Heart right ventricle (tissue), 16 donors: Measurements from ENCODE around the gene PAK4. TPM values are rescaled to one million over a fixed set of nuclear protein-coding genes. Genes with fewer than 3 reads are reported as not detected.
"Not testable (repeated sequence)": the region's sequence is repeated elsewhere in the genome, so short reads cannot be mapped to it uniquely, and the experiment has no call there.

Source experiments
- ATAC-seq, 8 donors: fragments of 200-7000 bp; cut with Tn5 transposase; one replicate each; pipeline ENCODE4 v1.9.1; 2020; ENCODE audit warnings: mild to moderate bottlenecking in 8 of 8, moderate library complexity in 8 of 8, moderate number of reproducible peaks in 1 of 8
- DNase-seq, 2 donors: peaks; one replicate each; pipeline ENCODE4 v3.0.0-alpha.2; 2020
- H3K27ac ChIP-seq, 10 donors: fragments of 200-600 bp; sonication (generic) in 2 of 10; one replicate each; pipeline versions ENCODE4 v1.5.0 to v1.8.0; 2020 to 2022; ENCODE audit warnings: mild to moderate bottlenecking in 3 of 10
- H3K27me3 ChIP-seq, 7 donors: fragments of 200-600 bp; one replicate each; pipeline ENCODE4 v1.8.0; 2021 to 2022; ENCODE audit warnings: mild to moderate bottlenecking in 2 of 7
- H3K36me3 ChIP-seq, 9 donors: fragments of 200-600 bp; sonication (generic) in 1 of 9; one replicate each; pipeline versions ENCODE4 v1.5.0 to v1.8.0; 2020 to 2022; ENCODE audit warnings: mild to moderate bottlenecking in 2 of 9
- H3K4me1 ChIP-seq, 9 donors: fragments of 200-600 bp; sonication (generic) in 1 of 9; one replicate each; pipeline versions ENCODE4 v1.5.0 to v1.8.0; 2020 to 2022; ENCODE audit warnings: mild to moderate bottlenecking in 4 of 9
- H3K4me3 ChIP-seq, 10 donors: fragments of 200-600 bp; sonication (generic) in 2 of 10; one replicate each; pipeline versions ENCODE4 v1.5.0 to v1.8.0; 2020 to 2022; ENCODE audit warnings: mild to moderate bottlenecking in 7 of 10, moderate library complexity in 2 of 10
- H3K9me3 ChIP-seq, 11 donors: fragments of 200-600 bp in 10 of 11; sonication (generic) in 2 of 11; one replicate each; pipeline versions ENCODE4 v1.5.0 to v1.8.0; 2013 to 2022; ENCODE audit warnings: mild to moderate bottlenecking in 2 of 11, control low read depth in 1 of 11, moderate library complexity in 1 of 11
- CTCF ChIP-seq, 9 donors: fragments of 200-600 bp; sonication (generic) in 2 of 9; IDR thresholded peaks; one replicate each; pipeline versions ENCODE4 v1.5.0 to v1.8.0; 2021 to 2022; ENCODE audit warnings: antibody characterized with exemption in 9 of 9, mild to moderate bottlenecking in 5 of 9, moderate library complexity in 1 of 9
- WGBS, 2 donors: extraction: QIAGEN DNeasy Blood & Tissue Kit; methylation state at CpG; one replicate each; pipeline ENCODE4 v1.1.7; 2013; ENCODE audit warnings: inconsistent platforms in 1 of 2; 5-methylcytosine and 5-hydroxymethylcytosine counted together
- intact Hi-C, 10 donors: fragments of 100-400 bp; cut with DNase I; formaldehyde crosslinking; loops; one replicate each; pipeline versions ENCODE4 v1.11.1 to v1.14.2; 2022
- polyA plus RNA-seq, 2 donors: library from polyadenylated mRNA; stranded (reverse); fragments of 200-250 nt; gene quantifications; one replicate each; pipeline ENCODE4 v1.2.3, GENCODE V29; 2013
- total RNA-seq, 10 donors: library from RNA; stranded (reverse); fragmentation: NEBNext Ultra II Directional in 3 of 10; extraction: Animal tissue kit (Norgen Biotek cat#: 25700) in 3 of 10; gene quantifications; one replicate each; pipeline versions ENCODE4 v1.2.1 to v1.2.4, GENCODE V29; 2021 to 2023
- donor health status: Arrhythmogenic right ventricular cardiomyopathy.
- donor health status: ischemic (EF 13 %, LVEDD 7.1; RV severe dilation, severe dysfunction).
- donor health status: healthy with polysubstance abuse.
- donor health status: DM: no; HTN: yes; CAD: no.
- donor health status: DM: no; HTN: no; CAD: no.
- donor health status: ischemic (EF 25% LVEDD 6.9; RV normal size, moderate dysfunction).
- donor health status: ischemic (EF 25% LVEDD 5.7; RV mildly dilated, moderate dysfunction).
- donor health status: healthy.
- donor health status: DM: yes; HTN: yes; CAD: no.
- donor health status: Ischemic cardiomyopathy.
- donor health status: ischemic (EF 35%, LVEDD 5.7; RV mildly dilated, moderate dysfunction).
- donor health status: nonischemic (EF 11% LVEDD 7.7; RV severe dilation, severe dysfunction).
- donor health status: DM: yes; HTN: yes; CAD: no.
- donor health status: PGD.
- donor health status: ischemic (EF 29% LVEDD 5.4; RV normal size, mild dysfunction).
- donor health status: nonischemic (EF 23%, LVEDD 6.1; RV moderate dilation, normal function).

PAK4 gene
- total and polyA plus RNA-seq, 12 donors: 8.6 to 22.4 (median 16.1) TPM

- intact Hi-C loops: loop anchor here in 1 of 10 donors (10.0 kb wide), 1 partner anchor 112 kb away; the partner anchor contains the start of gene LRFN1
- Histone ChIP-seq H3K9me3 (peaks cover 0 to 23% (median 3%) of the 10 kb centered on the region in 11 donors), H3K4me3 (no peak overlapping the region), H3K36me3 (no peaks in the 10 kb centered on the region), H3K27ac (no peak overlapping the region), H3K4me1 (no peaks in the 10 kb centered on the region), H3K27me3 (peaks cover 0 to 80% (median 38%) of the 10 kb centered on the region in 7 donors)
- no peak for DNase-seq
- peak in 1 of 8 donors; percentile 39 for ATAC-seq
- WGBS, 2 donors: 15 to 16% methylated on average over 8 of the region's 8 CpGs
- peak in 2 of 9 donors; percentile 9 to 42 for TF ChIP-seq CTCF (IDR thresholded peaks at IDR 0.05)
These were observed 86.8 kb downstream of the PAK4 start for GRCh38 chr19:39212375-39212742.

GRCh38 chr19:39215323-39215722 is 89.7 kb downstream of the PAK4 start:
- DNase-seq, ATAC-seq, H3K4me3 ChIP-seq, H3K36me3 ChIP-seq, H3K27ac ChIP-seq, H3K4me1 ChIP-seq: not testable (repeated sequence)
- peaks cover 0 to 27% (median 4%) of the 10 kb centered on the region in 11 donors for H3K9me3 ChIP-seq
- H3K27me3 ChIP-seq: peaks cover 0 to 75% (median 52%) of the 10 kb centered on the region in 7 donors
- 87 to 92% methylated on average over 3 of the region's 3 CpGs for WGBS, 2 donors
- intact Hi-C loops: loop anchor here in 1 of 10 donors (10.0 kb wide), 1 partner anchor 109 kb away; the partner anchor contains the start of gene LRFN1

GRCh38 chr19:39217094-39217493 is 91.5 kb downstream of the PAK4 start:
- WGBS, 2 donors: 84 to 87% methylated on average over 5 of the region's 5 CpGs
- no peaks in the 10 kb centered on the region for H3K4me1 ChIP-seq
- DNase-seq: no peak
- H3K4me3 ChIP-seq: no peak overlapping the region
- no peaks in the 10 kb centered on the region for H3K36me3 ChIP-seq
- intact Hi-C loops: loop anchor here in 1 of 10 donors (10.0 kb wide), 1 partner anchor 108 kb away; the partner anchor contains the start of gene LRFN1
- no peak for TF ChIP-seq CTCF (IDR thresholded peaks at IDR 0.05)
- peaks cover 0 to 77% (median 61%) of the 10 kb centered on the region in 7 donors for H3K27me3 ChIP-seq
- ATAC-seq: no peak
- H3K9me3 ChIP-seq: peaks cover 0 to 27% (median 4%) of the 10 kb centered on the region in 11 donors
- H3K27ac ChIP-seq: no peak overlapping the region

- Histone ChIP-seq H3K27me3 (peaks cover 0 to 80% (median 67%) of the 10 kb centered on the region in 7 donors), H3K36me3 (no peaks in the 10 kb centered on the region), H3K4me1 (no peaks in the 10 kb centered on the region), H3K27ac (no peak overlapping the region), H3K4me3 (no peak overlapping the region), H3K9me3 (peaks cover 0 to 27% (median 4%) of the 10 kb centered on the region in 11 donors)
- no peak for TF ChIP-seq CTCF (IDR thresholded peaks at IDR 0.05)
- ATAC-seq (no peak), DNase-seq (no peak)
- intact Hi-C loops: loop anchor here in 1 of 10 donors (10.0 kb wide), 1 partner anchor 106 kb away; the partner anchor contains the start of gene LRFN1
- WGBS, 2 donors: 83 to 86% methylated on average over 15 of the region's 15 CpGs
These were observed 92.8 kb downstream of the PAK4 start for GRCh38 chr19:39218230-39219007.

- not testable (repeated sequence) for H3K36me3 ChIP-seq, ATAC-seq, DNase-seq, H3K27ac ChIP-seq, H3K4me1 ChIP-seq, H3K4me3 ChIP-seq
- Histone ChIP-seq H3K9me3 (peaks cover 0 to 27% (median 4%) of the 10 kb centered on the region in 11 donors), H3K27me3 (peaks cover 0 to 79% (median 67%) of the 10 kb centered on the region in 7 donors)
- WGBS, 2 donors: 69 to 72% methylated on average over 10 of the region's 10 CpGs
- intact Hi-C loops: loop anchor here in 1 of 10 donors (10.0 kb wide), 1 partner anchor 106 kb away; the partner anchor contains the start of gene LRFN1
These were observed 93.5 kb downstream of the PAK4 start for GRCh38 chr19:39219108-39219507.
